GM19099 (cell line): Measurements from ENCODE around the gene MSRB2.

ENCODE experiments used
- POLR2A ChIP-seq: IDR thresholded peaks from 3 replicates; pipeline ENCODE4 v1.6.1; 2011; ENCODE audit warnings: low read depth; ENCODE audit not compliant: insufficient read length; ENCODE audit errors: extremely low read depth

The MSRB2 gene

DNA sequence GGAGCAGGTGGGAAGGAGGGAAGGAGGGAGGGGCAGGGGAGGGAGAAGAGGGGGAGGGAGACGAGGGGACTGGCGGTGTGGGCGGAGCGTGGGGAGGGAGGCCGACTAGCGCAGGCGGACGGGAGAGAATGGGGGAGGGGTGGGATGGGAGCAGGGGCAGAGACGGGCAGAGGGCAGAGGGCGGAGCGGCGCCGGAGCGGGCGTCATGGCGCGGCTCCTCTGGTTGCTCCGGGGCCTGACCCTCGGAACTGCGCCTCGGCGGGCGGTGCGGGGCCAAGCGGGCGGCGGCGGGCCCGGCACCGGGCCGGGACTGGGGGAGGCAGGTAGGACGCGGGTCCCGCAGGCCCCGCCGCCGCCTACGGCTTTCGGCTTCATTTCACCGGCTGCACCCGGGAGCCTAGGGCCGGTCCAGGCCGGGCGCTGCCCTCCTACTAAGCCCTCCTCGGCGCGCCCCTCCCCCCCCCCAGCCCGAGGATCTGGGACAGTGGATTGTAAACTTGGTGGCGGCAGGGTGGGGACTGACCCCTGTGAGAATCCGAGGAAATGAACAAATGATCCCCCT, at the start of gene MSRB2:
MSRB2 (plus strand) TSS at position 176 of the 562 bp plus-strand sequence; CDS start at position 206, 30 bp downstream.
- peak; percentile 80 for TF ChIP-seq POLR2A

DNA sequence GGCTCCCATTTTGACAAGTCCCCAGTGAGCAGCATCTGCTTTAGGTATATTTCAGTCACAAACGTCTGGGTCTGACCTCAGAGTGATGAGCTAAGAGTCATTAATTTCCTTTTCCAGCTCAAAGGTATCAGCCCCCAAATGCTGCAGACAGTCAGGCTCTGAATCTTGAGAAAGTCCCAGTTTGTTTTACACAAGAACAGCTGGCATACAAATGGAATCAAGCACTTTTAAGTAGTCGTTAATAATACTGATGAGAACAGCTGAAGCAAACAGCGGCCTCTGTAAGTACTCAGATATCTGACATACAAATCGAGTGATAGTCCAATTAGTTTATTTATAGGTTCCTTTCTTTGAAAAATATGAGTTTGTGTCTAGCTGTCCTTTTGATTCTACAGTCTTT, 49.4 kb upstream of the MSRB2 start:
- no peak for TF ChIP-seq POLR2A

DNA sequence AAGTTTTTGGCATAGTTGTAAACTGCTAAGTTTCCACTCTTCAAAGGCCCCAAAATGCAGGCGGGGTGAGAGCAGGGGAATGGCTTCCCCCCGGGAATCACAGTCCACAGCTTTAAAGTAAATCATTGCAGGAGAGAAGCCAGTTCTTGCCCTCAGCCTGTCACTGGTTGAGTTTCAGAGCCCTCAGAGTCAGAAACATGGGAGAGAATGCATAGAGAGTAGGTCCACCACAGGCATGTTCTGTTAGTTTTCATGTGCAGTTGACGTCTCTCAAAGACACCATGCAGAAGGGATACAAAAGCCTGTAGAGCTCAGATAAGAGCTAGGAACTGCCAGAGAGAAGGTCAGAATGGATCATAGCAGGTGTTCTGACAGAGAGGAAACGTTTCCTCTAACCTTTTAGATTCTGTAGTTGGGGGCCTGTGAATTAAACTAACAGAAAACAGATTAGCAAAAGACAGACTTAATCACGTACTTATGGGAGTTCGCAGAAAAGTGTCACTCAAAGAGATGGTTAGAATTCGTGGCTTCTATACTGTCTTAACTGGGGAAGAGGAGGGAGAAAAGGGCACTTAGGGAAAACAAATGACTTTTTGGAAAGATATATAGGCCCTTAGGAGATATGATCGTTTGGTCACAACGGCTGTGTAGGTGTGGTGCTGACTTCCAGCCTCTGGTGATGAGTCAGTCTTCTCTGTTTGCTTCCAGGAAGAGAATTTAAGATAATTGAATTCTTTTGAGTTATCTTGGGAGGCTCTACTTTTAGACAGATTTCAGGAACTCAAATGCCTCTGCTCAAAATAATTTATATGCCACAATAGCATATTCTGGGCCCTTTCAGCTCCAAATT, 48.0 kb upstream of the MSRB2 start:
- no peak for TF ChIP-seq POLR2A

DNA sequence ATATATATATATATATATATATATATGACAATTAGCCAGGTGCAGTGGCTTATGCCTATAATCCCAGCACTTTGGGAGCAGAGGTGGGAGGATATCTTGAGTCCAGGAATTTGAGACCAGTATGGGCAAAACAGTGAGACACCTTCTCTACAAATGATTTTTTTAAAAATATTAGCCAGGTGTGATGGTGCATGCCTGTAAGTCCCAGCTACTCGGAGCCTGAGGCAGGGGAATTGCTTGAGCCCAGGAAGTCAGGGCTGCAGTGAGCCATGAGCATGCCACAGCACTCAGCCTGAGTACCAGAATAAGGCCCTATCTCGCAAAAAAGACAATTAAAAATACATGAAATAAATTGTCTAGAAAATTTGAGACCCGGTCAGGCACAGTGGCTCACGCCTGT, 47.2 kb upstream of the MSRB2 start:
- no peak for TF ChIP-seq POLR2A

DNA sequence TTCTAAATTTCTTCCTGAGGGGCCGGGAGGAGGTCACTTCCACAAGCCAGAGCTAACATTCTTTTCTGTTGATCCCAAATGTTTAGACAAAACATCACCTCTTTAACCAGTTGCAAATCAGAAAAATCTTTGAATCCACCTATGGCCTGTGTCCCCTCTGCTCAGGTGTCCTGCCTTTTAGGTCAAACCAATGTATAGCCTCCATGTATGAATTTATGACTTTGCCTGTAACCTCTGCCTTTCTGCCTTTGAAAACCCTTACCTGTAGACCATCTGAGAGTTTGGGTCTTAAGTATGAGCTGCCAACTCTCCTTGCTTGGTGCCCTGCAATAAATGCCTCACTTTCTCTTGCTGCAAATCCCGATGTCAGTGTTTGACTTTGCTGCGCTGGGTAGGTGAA, 44.1 kb upstream of the MSRB2 start:
- no peak for TF ChIP-seq POLR2A

DNA sequence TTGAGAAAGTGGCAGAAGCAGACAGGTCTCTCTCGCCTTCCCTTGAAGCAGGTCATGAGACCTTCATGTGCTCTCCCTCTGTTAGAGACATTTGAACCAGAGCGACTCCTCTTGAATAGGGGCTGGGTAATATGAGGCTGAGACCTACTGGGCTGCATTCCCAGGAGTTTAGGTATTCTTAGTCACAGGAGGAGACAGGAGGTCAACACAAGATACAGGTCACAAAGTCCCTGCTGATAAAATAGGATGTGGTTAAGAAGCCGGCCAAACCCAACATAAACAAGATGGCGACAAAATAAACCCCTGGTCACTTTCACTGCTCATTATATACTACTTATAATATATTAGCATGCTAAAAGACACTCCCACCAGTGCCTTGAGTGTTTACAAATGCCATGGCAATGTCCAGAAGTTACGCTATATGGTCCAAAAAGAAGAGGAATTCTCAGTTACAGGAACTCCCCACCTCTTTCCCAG, 43.5 kb upstream of the MSRB2 start:
- TF ChIP-seq POLR2A: no peak

DNA sequence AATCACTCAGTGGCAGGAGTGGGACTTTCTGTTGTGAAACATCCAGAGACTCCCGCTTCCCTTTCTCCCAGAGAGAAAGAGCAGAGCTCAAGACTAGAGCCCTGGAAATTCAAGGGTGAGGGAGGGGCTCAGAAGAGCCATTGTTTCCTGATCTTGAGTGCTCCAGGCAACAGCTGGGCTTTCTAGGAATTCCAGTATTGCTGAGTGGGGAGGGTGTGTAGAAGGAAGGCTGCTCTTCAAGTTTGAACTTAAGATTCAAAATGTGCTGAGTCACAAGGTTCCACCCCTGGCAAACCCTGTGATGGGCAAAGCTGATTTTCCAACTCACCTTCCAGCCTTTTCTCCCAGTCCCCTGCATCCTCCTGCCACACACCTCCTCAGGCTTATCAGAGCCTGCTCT, 42.3 kb upstream of the MSRB2 start:
- no peak for TF ChIP-seq POLR2A

DNA sequence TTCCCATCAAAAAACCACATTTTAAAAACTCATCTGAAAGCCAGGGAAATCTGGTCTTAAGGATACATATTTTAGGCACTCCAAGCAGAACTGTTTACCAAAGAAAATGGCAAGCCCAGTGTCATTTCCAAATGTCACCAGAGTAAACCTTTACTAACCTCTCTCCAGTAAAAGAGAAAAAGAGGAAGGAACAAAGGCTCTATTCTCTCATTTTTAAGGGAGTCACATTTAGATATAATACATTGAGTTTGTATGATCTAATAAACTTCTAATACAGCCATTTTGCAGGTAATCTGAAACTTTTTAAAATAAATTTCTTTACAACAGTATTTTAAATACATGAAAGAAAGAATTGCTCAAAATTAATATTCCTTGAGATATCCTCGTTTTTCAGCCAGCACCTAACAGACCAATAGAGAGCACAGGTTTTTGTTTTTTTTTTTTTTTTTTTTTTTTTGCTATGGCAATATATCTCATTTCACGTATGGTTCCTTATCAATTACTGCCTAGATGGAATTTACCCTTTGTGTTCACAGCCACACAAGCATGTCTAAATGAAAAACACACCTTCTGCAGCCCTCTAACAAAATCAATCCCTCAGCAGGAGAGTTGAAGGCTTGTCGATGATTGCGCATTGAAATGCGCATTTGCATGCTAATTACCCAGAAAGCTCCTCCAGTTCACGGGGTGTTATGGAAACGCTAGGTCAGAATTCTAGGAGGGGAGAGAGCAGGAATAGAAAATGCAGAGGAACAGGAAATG, 39.8 kb upstream of the MSRB2 start:
- TF ChIP-seq POLR2A: no peak

DNA sequence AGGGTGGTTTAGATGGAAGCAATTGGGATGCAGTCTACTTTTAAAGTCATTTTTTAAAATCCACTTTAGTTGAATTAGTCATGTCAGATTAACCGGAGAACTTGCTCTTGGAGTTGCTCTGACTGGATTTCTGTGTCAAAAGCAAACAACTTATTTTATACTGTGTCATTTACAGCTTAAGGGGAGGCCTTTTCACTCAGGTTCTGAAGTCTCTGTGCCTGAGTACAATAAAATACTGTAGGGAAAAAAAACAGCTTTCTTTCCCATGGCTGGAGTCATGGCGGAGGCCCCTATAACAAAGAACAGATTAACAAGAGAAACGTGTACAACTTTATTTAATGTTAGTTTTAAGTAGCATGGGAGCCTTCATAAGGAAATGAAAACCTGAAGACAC, 39.2 kb upstream of the MSRB2 start:
- no peak for TF ChIP-seq POLR2A

DNA sequence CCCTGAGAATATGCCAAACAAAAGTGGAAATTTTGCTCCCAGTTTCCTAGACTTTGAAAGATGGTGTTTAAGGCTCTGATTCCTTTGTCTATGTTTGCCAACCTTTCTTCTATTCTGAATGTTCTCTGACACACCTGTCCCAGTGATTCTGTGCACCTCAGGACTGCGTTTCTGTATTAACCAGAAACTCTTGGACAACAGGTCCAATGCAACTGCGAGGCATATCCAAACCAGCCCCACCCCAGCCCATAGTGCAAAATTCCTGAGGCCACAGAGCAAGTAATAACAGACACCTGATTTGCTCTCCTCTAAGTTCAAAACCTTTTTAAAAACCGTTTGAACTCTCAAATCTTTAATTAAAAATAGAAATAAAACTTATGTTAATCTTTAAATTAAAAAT, 37.0 kb upstream of the MSRB2 start:
- no peak for TF ChIP-seq POLR2A

DNA sequence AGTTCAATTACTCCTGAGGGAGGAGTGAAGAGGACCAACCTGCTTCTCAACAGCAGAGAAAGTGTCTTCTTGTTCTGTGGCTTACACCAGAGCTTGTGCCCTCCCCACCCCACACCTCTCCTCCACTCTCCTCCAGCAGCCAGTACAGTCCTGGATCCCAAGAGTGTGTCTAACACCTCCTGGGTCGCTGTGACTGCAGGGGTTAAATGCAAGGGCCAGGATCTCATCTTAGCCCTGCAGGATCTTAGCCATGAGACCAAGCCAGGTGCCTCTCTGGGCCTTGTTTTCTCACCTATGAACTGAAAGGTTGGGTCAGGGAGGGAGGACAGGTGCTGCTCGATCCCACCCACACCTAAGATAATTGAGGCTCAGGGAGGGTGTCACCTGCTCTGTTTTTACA, 34.5 kb upstream of the MSRB2 start:
- TF ChIP-seq POLR2A: no peak

DNA sequence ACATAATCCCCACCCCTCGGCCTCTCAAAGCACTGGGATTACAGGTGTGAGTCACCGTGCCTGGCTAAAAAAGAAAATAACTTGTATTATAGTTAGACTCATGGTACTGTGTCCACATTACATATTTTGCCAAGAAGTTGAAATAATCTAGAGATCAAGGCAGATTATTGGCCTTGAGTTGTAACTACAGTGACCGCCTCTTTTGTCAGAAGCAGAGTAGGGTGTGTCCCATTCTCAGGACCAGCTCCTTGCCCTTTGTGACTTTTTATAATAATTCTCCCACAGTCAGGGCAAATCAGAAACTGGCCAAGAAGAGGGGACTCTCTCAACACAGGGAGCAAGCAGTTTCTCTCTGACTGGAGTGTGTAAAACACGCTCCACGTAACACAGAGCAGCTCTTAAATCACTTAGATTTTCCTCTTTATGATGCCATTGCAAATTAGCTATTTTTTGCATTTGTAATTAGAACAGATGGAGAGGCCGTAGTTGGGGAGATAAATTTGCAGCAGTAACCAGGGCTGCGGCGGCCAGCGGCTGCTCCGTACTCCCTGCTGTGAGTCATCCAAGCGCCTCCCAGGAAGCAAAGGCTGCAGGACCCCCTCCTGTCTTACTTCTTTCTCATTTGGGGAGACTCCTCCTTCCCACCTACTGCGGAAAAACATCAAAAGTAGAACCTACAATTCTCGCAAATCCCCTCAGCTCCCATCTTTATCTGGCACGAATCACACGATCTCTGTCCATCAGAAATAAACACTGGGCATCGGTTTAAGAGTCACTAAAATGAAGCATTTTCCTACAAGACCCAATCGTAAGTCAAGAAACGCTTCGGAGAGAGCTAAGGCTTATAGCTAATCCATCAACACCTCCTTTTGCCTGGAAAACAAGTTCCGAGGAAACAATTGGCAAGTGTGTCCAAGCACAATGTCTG, 32.1 kb upstream of the MSRB2 start:
- TF ChIP-seq POLR2A: no peak

DNA sequence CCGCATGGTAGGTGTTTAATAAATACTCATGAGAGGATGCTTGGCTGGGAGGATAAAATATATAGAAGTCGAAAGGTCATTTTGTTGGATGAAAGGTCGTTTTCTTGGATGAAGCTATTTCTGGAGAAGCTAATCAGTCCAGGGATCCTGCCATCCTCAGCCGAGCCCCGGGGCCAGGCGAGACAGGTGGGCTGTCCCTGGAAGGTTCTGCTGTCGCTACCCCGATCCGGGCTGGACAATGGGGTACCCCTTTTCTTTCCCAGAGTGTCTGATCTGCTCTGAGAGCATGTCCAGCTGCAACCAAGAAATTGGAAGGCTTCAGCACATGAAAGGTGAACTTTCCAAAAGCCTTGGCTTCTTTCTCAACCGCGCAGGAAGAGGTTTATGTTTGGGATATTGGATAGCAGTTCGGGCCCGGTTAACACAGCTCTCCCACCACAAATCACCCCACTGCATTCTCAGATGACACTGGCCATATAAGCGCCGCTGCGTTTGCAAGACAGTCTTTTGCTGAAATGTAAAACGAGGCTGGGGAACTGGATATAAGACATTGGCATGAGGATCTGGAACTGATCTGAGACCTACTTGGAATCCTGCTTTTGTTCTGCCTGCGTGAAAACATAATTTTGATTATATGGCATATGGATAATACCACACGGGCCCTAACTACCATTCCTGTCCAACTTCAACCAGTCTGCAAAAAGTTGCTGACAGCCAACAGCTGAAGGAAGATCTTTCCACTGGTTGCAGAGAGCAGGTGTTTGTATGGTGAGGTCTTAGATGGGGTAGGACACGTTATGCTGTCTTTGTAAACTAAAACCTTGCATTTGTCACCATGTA, 31.2 kb upstream of the MSRB2 start:
- no peak for TF ChIP-seq POLR2A
